Skeletal muscle cell (primary cell): Measurements from ENCODE around the gene KIAA0930.

ENCODE experiments used
- DNase-seq: peaks from one replicate; pipeline ENCODE4 v3.0.0-alpha.2; 2010; ENCODE audit warnings: low read depth
- H3K4me3 ChIP-seq: 2 replicates; pipeline ENCODE4 v1.5.1; 2011; ENCODE audit warnings: low read depth, mild to moderate bottlenecking, control low read depth, low read length, moderate library complexity

KIAA0930 gene

DNA sequence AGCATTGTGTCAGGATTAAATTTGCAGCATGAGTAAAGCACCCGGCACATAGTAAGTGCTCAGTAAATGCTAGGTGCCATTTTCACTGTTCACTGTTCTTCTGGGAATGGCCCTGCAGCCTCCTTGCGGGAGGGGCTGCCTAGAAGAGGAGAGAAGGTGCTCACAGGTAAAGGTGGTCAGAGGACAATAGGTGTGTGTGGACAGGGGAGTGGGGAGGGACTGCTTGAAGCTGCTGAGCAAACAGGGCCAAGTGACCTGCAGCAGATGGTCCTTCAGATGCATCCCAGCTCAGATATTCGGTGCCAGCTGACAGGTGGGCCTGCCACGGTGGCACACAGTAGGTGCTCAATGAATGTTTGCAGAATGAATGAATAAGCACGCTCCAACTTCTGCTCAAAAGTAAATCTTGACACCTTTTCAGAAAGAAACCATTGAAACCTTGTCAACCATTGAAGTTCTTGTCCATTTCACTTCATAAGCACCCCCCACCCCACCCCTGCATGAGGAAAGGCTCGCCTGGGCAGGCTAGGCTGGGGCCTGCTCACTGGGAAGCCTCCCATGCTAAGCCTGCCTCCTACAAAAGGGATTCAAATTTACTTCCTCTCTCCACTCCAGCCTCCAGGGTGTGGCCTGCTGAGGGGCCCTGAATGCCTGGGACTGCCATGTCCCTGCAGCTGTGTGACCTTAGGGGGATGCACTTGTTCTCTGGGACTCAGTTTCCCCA is 1.6 kb downstream of the KIAA0930 start:
- no peak for DNase-seq
- H3K4me3 ChIP-seq = peak overlapping the region; percentile 66

DNA sequence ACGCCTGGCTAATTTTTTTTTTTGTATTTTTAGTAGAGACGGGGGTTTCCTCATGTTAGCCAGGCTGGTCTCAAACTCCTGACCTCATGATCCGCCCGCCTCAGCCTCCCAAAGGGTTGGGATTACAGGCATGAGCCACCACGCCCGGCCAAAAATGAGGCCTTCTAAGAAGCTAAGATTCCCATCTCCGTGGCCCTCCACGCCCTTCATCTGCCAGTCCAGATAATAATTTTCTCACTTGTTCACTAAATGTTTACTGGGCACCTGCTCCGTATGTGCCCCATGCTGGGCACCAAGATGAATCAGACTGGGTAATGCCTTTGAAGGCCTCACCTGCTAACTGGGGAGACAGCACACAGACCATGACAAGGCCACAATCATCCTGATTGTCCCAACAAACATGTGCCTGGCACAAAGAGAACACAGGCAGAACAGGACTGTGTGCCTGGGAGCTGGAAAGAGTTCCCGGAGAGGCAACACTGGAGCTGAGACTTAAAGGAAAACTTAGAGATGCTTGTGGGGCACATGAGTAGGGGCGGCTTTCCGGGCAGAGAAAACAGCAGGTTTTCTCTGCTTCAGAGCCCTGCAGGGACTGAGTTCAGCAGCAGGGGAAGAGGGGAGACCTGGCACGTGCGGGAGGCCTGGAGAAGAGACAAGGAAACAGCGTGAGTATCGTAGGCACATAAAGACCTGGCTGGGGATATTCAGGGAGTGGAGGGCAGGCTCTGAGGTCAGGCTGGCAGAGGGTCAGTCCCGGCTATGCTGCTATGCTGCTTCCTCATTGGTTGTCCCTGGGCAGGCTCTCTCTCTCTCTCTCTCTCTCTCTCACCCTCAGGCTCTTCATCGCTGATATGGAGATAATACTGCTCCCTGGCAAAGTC is 2.4 kb downstream of the KIAA0930 start:
- H3K4me3 ChIP-seq = no peak overlapping the region
- no peak for DNase-seq

DNA sequence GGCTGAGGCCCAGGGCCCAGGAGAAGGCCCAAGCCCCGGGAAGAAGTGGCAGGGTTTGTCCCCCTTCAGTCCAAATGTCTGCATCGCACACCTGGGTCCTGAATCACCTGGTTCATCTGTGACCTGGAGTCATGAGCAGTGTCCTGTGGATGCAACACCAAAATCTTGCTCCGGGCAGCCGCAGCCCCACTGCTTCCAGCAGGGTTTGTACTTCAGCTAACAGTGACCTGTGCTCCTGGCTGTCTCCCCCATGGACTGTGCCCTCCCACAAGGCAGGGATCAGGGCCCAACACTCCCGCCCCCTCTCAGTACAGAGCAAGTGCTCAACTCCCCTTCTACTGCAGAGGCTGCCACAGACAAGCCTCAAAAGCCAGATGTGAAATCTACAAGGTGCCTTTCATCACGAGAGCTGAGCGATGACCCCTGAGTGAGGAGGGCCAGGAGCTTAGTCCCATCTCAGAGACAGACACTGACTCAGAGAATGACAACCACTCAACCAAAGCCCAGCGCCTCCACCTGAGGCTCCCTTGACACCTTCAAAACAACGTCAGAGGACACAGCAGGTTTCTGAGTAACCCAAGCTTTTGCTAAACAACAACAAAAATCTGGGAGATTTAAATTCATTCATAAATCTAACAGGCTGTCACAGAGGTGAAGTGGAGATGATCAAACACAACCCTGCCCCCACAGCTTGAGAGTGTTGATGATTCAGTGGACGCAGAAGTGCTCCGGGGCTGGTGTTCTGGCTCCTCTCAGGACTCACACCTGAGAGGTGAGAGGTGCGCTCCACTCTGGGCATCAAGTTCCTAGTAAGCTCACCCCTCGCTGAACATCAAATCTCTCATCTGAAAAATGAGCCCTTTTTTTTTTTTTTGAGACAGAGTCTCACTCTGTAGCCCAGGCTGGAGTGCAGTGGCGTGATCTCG is 3.4 kb downstream of the KIAA0930 start:
- H3K4me3 ChIP-seq = no peak overlapping the region

DNA sequence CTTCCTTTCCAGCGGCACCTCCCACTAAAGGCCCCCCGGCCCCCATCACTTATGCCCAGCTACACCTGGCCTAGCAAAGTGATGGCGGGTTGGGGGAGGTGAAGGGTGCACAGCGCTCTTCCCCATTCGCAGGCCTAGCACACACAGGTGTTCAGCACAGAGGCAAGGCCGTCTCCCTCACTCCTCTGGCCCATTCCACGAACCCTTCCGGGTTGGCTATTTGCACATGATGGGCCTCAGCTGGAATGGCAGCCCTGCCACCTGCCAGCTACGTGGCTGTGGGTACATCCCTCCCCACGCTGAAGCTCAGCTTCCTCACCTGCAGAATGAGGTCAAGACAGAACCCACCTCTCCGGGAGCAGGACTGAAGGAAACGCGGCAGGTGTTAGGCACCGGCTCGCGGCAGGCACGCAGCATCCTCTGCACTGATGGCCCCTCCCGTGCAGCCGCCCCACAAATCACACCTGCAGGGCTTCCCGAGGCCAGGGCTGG is 4.8 kb downstream of the KIAA0930 start:
- DNase-seq = no peak
- H3K4me3 ChIP-seq = no peak overlapping the region

More for the DNA sequence above, 3.4 kb downstream of the KIAA0930 start:
- no peak for DNase-seq

- no peak overlapping the region for H3K4me3 ChIP-seq
- DNase-seq = no peak
Measured at GRCh38 chr22:45235101-45235777, 5.5 kb downstream of the KIAA0930 start.

- no peak overlapping the region for H3K4me3 ChIP-seq
Measured at GRCh38 chr22:45233827-45234226, 6.9 kb downstream of the KIAA0930 start.

DNA sequence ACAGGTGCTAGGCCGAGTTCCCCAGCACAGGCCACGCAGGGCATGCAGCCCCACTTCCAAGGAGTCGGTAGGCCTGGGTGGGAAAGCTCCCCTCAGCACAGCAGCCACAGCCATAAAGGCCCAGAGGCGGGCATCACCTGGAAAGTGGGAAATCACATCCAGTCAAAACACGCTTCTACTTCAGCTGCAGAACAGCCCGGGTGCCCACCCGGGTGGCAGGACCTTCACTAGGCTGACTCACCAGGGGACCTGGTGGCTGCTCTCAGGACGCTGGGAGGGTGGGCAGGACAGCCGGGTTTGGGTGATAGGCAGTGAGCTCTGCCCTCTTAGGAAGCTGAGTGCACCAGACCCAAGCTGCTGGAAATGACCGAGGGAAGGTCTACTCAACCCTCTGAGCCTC is 7.3 kb downstream of the KIAA0930 start:
- DNase-seq = no peak
- no peak overlapping the region for H3K4me3 ChIP-seq

More at GRCh38 chr22:45233827-45234226, 6.9 kb downstream of the KIAA0930 start:
- no peak for DNase-seq

- DNase-seq = no peak
Measured at GRCh38 chr22:45231293-45231692, 9.4 kb downstream of the KIAA0930 start.

DNA sequence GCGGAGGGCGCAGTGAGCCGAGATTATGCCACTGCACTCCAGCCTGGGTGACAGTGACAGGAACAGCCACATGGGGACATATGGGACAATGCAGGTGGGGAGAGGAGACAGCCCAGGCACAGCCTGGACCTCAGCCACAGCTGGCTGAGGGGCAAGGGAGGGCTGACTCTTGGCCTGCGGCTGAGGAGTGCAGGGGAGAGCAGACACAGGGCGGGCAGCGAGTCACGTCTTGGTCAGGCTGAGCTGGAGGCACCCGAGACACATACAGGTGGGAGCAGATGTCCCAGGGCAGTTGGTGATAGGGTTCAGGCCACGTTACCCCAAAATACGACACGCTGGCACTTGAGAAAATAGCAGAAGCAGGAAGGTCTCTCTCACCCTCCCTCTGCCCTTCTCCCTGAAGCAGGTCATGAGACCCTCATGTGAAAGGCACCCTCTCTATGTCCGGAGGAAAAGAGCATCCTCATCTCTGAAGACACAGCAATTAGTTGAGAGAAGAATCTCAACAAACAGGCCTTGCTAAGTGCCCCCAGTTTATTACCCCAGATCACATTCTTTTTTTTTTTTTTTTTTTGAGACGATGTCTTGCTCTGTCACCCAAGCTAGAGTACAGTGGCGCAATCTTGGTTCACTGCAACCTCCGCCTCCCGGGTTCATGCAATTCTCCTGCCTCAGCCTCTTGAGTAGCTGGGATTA is 10.5 kb downstream of the KIAA0930 start:
- no peak for DNase-seq
- H3K4me3 ChIP-seq = no peak overlapping the region

More at GRCh38 chr22:45231293-45231692, 9.4 kb downstream of the KIAA0930 start:
- H3K4me3 ChIP-seq = no peak overlapping the region

GRCh38 chr22:45229181-45229580 is 11.5 kb downstream of the KIAA0930 start:
- H3K4me3 ChIP-seq = no peak overlapping the region
- DNase-seq = no peak

- no peak overlapping the region for H3K4me3 ChIP-seq
- no peak for DNase-seq
Measured at GRCh38 chr22:45228401-45228754, 12.3 kb downstream of the KIAA0930 start.

GRCh38 chr22:45227645-45228400 is 12.9 kb downstream of the KIAA0930 start:
- DNase-seq = no peak
- H3K4me3 ChIP-seq = no peak overlapping the region

GRCh38 chr22:45226503-45227186 is 14.0 kb downstream of the KIAA0930 start:
- no peak overlapping the region for H3K4me3 ChIP-seq
- no peak for DNase-seq

GRCh38 chr22:45225732-45226502 is 14.8 kb downstream of the KIAA0930 start:
- DNase-seq = no peak
- no peak overlapping the region for H3K4me3 ChIP-seq

DNA sequence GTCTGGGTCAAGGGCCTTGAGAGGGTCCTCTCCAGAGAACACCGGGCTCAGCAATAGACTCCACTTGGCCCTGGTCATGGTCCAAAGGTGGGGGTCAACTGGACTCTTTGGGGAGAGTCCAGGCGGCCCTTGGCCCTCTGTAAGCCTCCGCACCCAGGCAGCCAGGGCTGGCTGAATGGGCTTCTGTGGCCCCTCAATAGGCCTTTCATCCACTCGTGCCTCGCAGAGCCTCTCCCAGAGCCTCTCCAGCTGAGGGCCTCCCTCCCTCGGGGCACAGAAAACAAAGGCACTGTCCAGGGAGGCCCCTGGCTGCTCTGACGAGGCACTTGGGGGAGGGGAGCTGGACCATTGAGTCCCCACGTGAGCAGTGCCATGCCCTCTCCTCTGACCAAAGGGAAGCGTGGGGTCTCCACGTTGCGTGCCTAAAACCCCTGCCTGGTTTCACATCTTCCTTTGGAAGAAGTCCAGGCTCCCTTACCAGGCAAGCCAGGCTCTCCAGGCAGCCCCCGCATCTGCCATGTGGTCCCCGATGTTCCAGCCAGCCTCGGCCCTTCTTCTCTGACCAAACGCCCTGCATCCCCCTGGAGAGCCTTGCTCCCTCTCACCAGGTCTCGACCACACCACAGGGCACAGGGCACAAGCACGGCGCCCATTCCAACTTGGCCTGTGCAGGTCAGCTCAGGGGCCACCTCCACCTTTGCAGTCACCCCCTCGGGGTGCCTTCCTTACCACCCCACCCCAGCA is 15.5 kb downstream of the KIAA0930 start:
- H3K4me3 ChIP-seq = no peak overlapping the region
- DNase-seq = no peak

DNA sequence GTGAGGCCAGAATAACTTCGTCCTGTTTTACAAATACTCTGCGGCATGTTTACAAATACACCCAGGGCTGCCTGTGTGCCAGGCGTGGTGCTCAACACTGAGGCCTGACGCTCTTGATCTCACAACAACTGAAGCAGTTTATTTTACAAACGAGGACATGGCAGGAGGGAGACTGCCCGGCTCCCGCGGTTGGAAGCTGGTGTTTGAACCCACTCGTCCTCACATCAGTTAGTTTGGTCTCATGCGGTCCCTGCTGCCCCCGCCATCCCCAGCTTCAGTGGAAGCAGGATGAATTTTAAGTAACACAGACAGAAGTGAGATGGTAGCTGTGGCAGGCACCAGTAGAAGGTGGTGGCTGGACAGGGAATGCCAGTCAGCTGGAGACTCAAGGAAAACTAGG is 16.4 kb downstream of the KIAA0930 start:
- no peak overlapping the region for H3K4me3 ChIP-seq

More for the DNA sequence above, 16.4 kb downstream of the KIAA0930 start:
- DNase-seq = no peak
